ENCODE measurements around the gene AK8.

- TF ChIP-seq POLR2A (IDR thresholded peaks at IDR 0.05) (no peak), CTCF (IDR thresholded peaks at IDR 0.05) (no peak)
Measured at GRCh38 chr9:132789719-132790118, 88.4 kb downstream of the AK8 start.
